Esophagus muscularis mucosa (tissue), 4 donors: ENCODE data around the gene KCNK16. TPM values are rescaled to one million over a fixed set of nuclear protein-coding genes. Genes with fewer than 3 reads are reported as not detected.

Experiments used
- DNase-seq: peaks from one replicate; pipeline ENCODE4 v3.0.0-alpha.2; 2017; ENCODE audit errors: extremely low spot score
- H3K27ac ChIP-seq, 4 donors: fragments of 200-600 bp; sonication (generic); replicated peaks in 1 of 4; 1 replicate in 3 of 4; 2 replicates in 1 of 4; pipeline ENCODE4 v1.5.1; 2016 to 2019; ENCODE audit warnings: mild to moderate bottlenecking in 1 of 4
- H3K27me3 ChIP-seq, 4 donors: fragments of 200-600 bp; sonication (generic); one replicate each; pipeline versions ENCODE4 v1.5.1 to v1.6.0; 2016 to 2019
- H3K36me3 ChIP-seq, 4 donors: fragments of 200-600 bp; sonication (generic); one replicate each; pipeline ENCODE4 v1.5.1; 2016 to 2019
- H3K4me1 ChIP-seq, 4 donors: fragments of 200-600 bp; sonication (generic); one replicate each; pipeline ENCODE4 v1.5.1; 2016 to 2019
- H3K4me3 ChIP-seq, 4 donors: fragments of 200-600 bp; sonication (generic); 1 replicate in 2 of 4; 2 replicates in 2 of 4; pipeline ENCODE4 v1.5.1; 2016 to 2019; ENCODE audit warnings: mild to moderate bottlenecking in 4 of 4, moderate library complexity in 1 of 4
- H3K9me3 ChIP-seq, 4 donors: fragments of 200-600 bp; sonication (generic); 1 replicate in 3 of 4; 2 replicates in 1 of 4; pipeline ENCODE4 v1.5.1; 2016 to 2019
- CTCF ChIP-seq, 3 experiments: fragments of 200-600 bp in 2 of 3; fragments of 450-650 bp in 1 of 3; sonication (generic) in 2 of 3; IDR thresholded peaks; one replicate each; pipeline ENCODE4 v1.5.1; 2017 to 2019; ENCODE audit warnings: antibody characterized with exemption in 3 of 3, mild to moderate bottlenecking in 2 of 3, moderate library complexity in 1 of 3
- EP300 ChIP-seq: sonication (generic); formaldehyde crosslinking; IDR thresholded peaks from one replicate; pipeline ENCODE4 v1.6.1; 2017; ENCODE audit warnings: antibody characterized with exemption
- POLR2A ChIP-seq: fragments of 450-650 bp; IDR thresholded peaks from one replicate; pipeline ENCODE4 v1.6.1; 2017; ENCODE audit warnings: antibody characterized with exemption, moderate library complexity, mild to moderate bottlenecking, low read depth
- POLR2AphosphoS5 ChIP-seq, 2 donors: sonication (generic); formaldehyde crosslinking; IDR thresholded peaks; one replicate each; pipeline ENCODE4 v1.6.1; 2017; ENCODE audit warnings: antibody characterized with exemption in 2 of 2
- WGBS: methylation state at CpG from one replicate; pipeline ENCODE4 v1.1.5; 2018; 5-methylcytosine and 5-hydroxymethylcytosine counted together
- intact Hi-C: fragments of 100-400 bp; cut with DNase I; formaldehyde crosslinking; loops from one replicate; pipeline ENCODE4 v1.15.1; 2023
- total RNA-seq, 4 donors: library from RNA; depleted of rRNA; stranded (reverse); fragments of >200 nt; gene quantifications; one replicate each; pipeline versions ENCODE4 v1.1.0 to v1.2.1, GENCODE V29; 2016

The KCNK16 gene
- total RNA-seq, 4 donors from 2014 or later: not detected

- Histone ChIP-seq H3K9me3 (no peaks in the 10 kb centered on the region), H3K4me1 (peaks cover 2 to 9% (median 4%) of the 10 kb centered on the region in 4 donors), H3K27ac (no peak overlapping the region), H3K4me3 (no peak overlapping the region), H3K27me3 (peaks cover 0 to 23% (median 0%) of the 10 kb centered on the region in 4 donors), H3K36me3 (no peaks in the 10 kb centered on the region)
- intact Hi-C loops: loop anchor here (5.0 kb wide), 4 partner anchors 138 to 433 kb away; no protein-coding TSS in a partner anchor
- no peak for TF ChIP-seq POLR2A
- TF ChIP-seq POLR2AphosphoS5 (IDR thresholded peaks at IDR 0.05): no peak
- no peak for TF ChIP-seq CTCF (IDR thresholded peaks at IDR 0.05)
- no peak for TF ChIP-seq EP300
- DNase-seq: no peak
Observed at GRCh38 chr6:39304951-39305350, 17.6 kb downstream of the KCNK16 start.

- H3K4me3 ChIP-seq: no peak overlapping the region
- peaks cover 2 to 9% (median 4%) of the 10 kb centered on the region in 4 donors for H3K4me1 ChIP-seq
- no peaks in the 10 kb centered on the region for H3K36me3 ChIP-seq
- peaks cover 0 to 30% (median 0%) of the 10 kb centered on the region in 4 donors for H3K27me3 ChIP-seq
- DNase-seq: no peak
- no peaks in the 10 kb centered on the region for H3K9me3 ChIP-seq
- H3K27ac ChIP-seq: no peak overlapping the region
- intact Hi-C loops: loop anchor here (5.0 kb wide), 2 partner anchors 136 to 216 kb away; no protein-coding TSS in a partner anchor
- TF ChIP-seq POLR2AphosphoS5 (IDR thresholded peaks at IDR 0.05) (no peak), CTCF (IDR thresholded peaks at IDR 0.05) (peak in 1 of 3 experiments; percentile 0), POLR2A (no peak), EP300 (no peak)
- 85% methylated on average over 29 of the region's 30 CpGs for WGBS
Observed at GRCh38 chr6:39303425-39304153, 18.9 kb downstream of the KCNK16 start.

- DNase-seq: no peak
- 16% methylated on average over 4 of the region's 11 CpGs for WGBS
- H3K27me3 ChIP-seq: peaks cover 0 to 30% (median 0%) of the 10 kb centered on the region in 4 donors
- H3K4me3 ChIP-seq: peak overlapping the region in 1 of 4 donors; percentile 35
- no peaks in the 10 kb centered on the region for H3K9me3 ChIP-seq
- no peak for TF ChIP-seq EP300
- peak; percentile 68 to 87 (median 84) for TF ChIP-seq CTCF (IDR thresholded peaks at IDR 0.05)
- H3K36me3 ChIP-seq: no peaks in the 10 kb centered on the region
- intact Hi-C loops: loop anchor here (5.0 kb wide), 2 partner anchors 136 to 216 kb away; no protein-coding TSS in a partner anchor
- H3K4me1 ChIP-seq: peaks cover 2 to 9% (median 4%) of the 10 kb centered on the region in 4 donors
- no peak overlapping the region for H3K27ac ChIP-seq
Observed at GRCh38 chr6:39302669-39303424, 19.7 kb downstream of the KCNK16 start.

GRCh38 chr6:39302011-39302410 is 20.5 kb downstream of the KCNK16 start:
- H3K4me3 ChIP-seq: no peak overlapping the region

More at GRCh38 chr6:39302011-39302410, 20.5 kb downstream of the KCNK16 start:
- peaks cover 2 to 9% (median 6%) of the 10 kb centered on the region in 4 donors for H3K4me1 ChIP-seq
- no peaks in the 10 kb centered on the region for H3K9me3 ChIP-seq
- no peaks in the 10 kb centered on the region for H3K36me3 ChIP-seq
- TF ChIP-seq CTCF (IDR thresholded peaks at IDR 0.05) (no peak), POLR2A (no peak), EP300 (no peak), POLR2AphosphoS5 (IDR thresholded peaks at IDR 0.05) (no peak)
- H3K27me3 ChIP-seq: peaks cover 0 to 30% (median 0%) of the 10 kb centered on the region in 4 donors
- no peak overlapping the region for H3K27ac ChIP-seq
- WGBS: 94% methylated on average over 2 of the region's 2 CpGs
- DNase-seq: no peak
- intact Hi-C loops: loop anchor here (5.0 kb wide), 2 partner anchors 135 to 215 kb away; no protein-coding TSS in a partner anchor
